Endometrium (tissue), 2 donors: ENCODE data around the gene INSRR.

Source experiments
- FAIRE-seq: peaks from 2 replicates; lab custom pipeline; 2012; peaks lifted over from hg19 to GRCh38; lab: Jason Lieb, UNC
- donor health status: control.
- donor health status: control.

Gene INSRR

GRCh38 chr1:156874142-156874541, 15.2 kb upstream of the INSRR start:
- no peak for FAIRE-seq

GRCh38 chr1:156873659-156874058, 14.7 kb upstream of the INSRR start:
- FAIRE-seq: no peak

GRCh38 chr1:156869455-156869854, 10.5 kb upstream of the INSRR start:
- no peak for FAIRE-seq

GRCh38 chr1:156868341-156868740, 9.4 kb upstream of the INSRR start:
- no peak for FAIRE-seq

- no peak for FAIRE-seq
Observed at GRCh38 chr1:156866249-156866909, 7.5 kb upstream of the INSRR start.

GRCh38 chr1:156865865-156866248, 6.9 kb upstream of the INSRR start:
- FAIRE-seq: no peak

GRCh38 chr1:156865258-156865657, 6.3 kb upstream of the INSRR start:
- no peak for FAIRE-seq

- no peak for FAIRE-seq
Observed at GRCh38 chr1:156864796-156865195, 5.9 kb upstream of the INSRR start.

GRCh38 chr1:156863631-156864030, 4.7 kb upstream of the INSRR start:
- FAIRE-seq: no peak

- FAIRE-seq: no peak
Observed at GRCh38 chr1:156862997-156863599, 4.2 kb upstream of the INSRR start.

- FAIRE-seq: no peak
Observed at GRCh38 chr1:156862584-156862983, 3.7 kb upstream of the INSRR start.

GRCh38 chr1:156860628-156861423, 1.9 kb upstream of the INSRR start, which contains the start of gene NTRK1:
Gene NTRK1 (plus strand): TSS chr1:156860865. CDS start chr1:156860935, 70 bp downstream.
- FAIRE-seq: no peak

GRCh38 chr1:156860113-156860627, 1.3 kb upstream of the INSRR start:
- FAIRE-seq: no peak

GRCh38 chr1:156859523-156860112, 701 bp upstream of the INSRR start:
- no peak for FAIRE-seq

GRCh38 chr1:156858555-156858956, 361 bp downstream of the INSRR start:
- FAIRE-seq: no peak

GRCh38 chr1:156857532-156857931, 1.4 kb downstream of the INSRR start:
- FAIRE-seq: no peak

- FAIRE-seq: no peak
Observed at GRCh38 chr1:156856282-156856785, 2.6 kb downstream of the INSRR start.

- no peak for FAIRE-seq
Observed at GRCh38 chr1:156854634-156855033, 4.3 kb downstream of the INSRR start.

GRCh38 chr1:156853761-156854160, 5.2 kb downstream of the INSRR start:
- FAIRE-seq: no peak

GRCh38 chr1:156852418-156852874, 6.5 kb downstream of the INSRR start:
- no peak for FAIRE-seq

- FAIRE-seq: no peak
Observed at GRCh38 chr1:156851779-156852417, 7.0 kb downstream of the INSRR start.

- FAIRE-seq: no peak
Observed at GRCh38 chr1:156849151-156849496, 9.8 kb downstream of the INSRR start.
